AG08396 (cell line): ENCODE results near the gene TBKBP1.
"Not testable (repeated sequence)": the region's sequence is repeated elsewhere in the genome, so short reads cannot be mapped to it uniquely, and the experiment has no call there.

Experiments used
- DNase-seq: peaks from one replicate; pipeline ENCODE4 v3.0.0; 2012; ENCODE audit warnings: low spot score, mixed read lengths

TBKBP1 gene

GRCh38 chr17:47676510-47677165 lies 17.3 kb upstream of the TBKBP1 start:
- no peak for DNase-seq

- DNase-seq = no peak
Measured at GRCh38 chr17:47678196-47678595, 15.8 kb upstream of the TBKBP1 start.

GRCh38 chr17:47682138-47682537 lies 11.8 kb upstream of the TBKBP1 start:
- DNase-seq = no peak

GRCh38 chr17:47682727-47683126 lies 11.2 kb upstream of the TBKBP1 start:
- DNase-seq = not testable (repeated sequence)

- no peak for DNase-seq
Measured at GRCh38 chr17:47684025-47684424, 9.9 kb upstream of the TBKBP1 start.

GRCh38 chr17:47684535-47685193 lies 9.3 kb upstream of the TBKBP1 start:
- DNase-seq = no peak

- DNase-seq = no peak
Measured at GRCh38 chr17:47685556-47686275, 8.2 kb upstream of the TBKBP1 start.

GRCh38 chr17:47686276-47686635 lies 7.7 kb upstream of the TBKBP1 start:
- DNase-seq = peak; percentile 42

- peak; percentile 17 for DNase-seq
Measured at GRCh38 chr17:47686664-47687327, 7.2 kb upstream of the TBKBP1 start.

- no peak for DNase-seq
Measured at GRCh38 chr17:47687328-47687690, 6.7 kb upstream of the TBKBP1 start.

GRCh38 chr17:47687748-47688147 lies 6.2 kb upstream of the TBKBP1 start:
- peak; percentile 37 for DNase-seq

- DNase-seq = no peak
Measured at GRCh38 chr17:47690121-47690520, 3.8 kb upstream of the TBKBP1 start.

- DNase-seq = no peak
Measured at GRCh38 chr17:47692137-47692894, 1.6 kb upstream of the TBKBP1 start.

- DNase-seq = peak; percentile 15
Measured at GRCh38 chr17:47692895-47693730, 848 bp upstream of the TBKBP1 start.

GRCh38 chr17:47694581-47695428 lies 844 bp downstream of the TBKBP1 start:
- DNase-seq = peak; percentile 85

- DNase-seq = no peak
Measured at GRCh38 chr17:47695429-47696376, 1.7 kb downstream of the TBKBP1 start.

- DNase-seq = no peak
Measured at GRCh38 chr17:47696717-47697642, 3.0 kb downstream of the TBKBP1 start.
